ENCODE data around the gene ZNF280D.
A peak's percentile ranks its signal among the peaks of the same experiment; 100 is the strongest.

Gene ZNF280D

GRCh38 chr15:56654624-56655023 is 78.7 kb downstream of the ZNF280D start:
- TF ChIP-seq ZNF274 (IDR thresholded peaks at IDR 0.05; ENCODE audit: low read depth, low read length), result no peak
- no peak overlapping the region for H3K4me3 ChIP-seq (ENCODE audit: low read length)

GRCh38 chr15:56654216-56654615 is 79.1 kb downstream of the ZNF280D start:
- H3K4me3 ChIP-seq (ENCODE audit: low read length), result no peak overlapping the region
- TF ChIP-seq ZNF274 (IDR thresholded peaks at IDR 0.05; ENCODE audit: low read depth, low read length), result no peak

DNA sequence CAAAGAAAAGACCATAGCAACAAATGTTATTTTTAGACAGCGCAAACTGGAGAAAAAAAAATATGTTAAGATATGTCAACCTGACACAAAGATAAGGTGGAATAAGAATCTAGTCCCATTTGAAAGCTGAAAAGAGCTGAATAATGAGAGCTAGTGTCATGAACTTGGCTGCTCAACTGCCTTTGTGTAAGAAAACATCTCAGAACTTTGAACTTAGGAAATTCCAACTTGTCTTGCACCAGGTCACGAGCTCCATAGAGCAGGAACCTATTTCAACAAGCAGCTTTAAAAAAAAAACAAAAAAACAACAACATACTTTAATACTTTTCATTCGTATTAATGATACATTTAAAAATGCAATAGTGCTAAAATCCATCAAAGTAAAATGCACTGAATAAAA is 79.5 kb downstream of the ZNF280D start:
- no peak overlapping the region for H3K4me3 ChIP-seq (ENCODE audit: low read length)
- no peak for TF ChIP-seq ZNF274 (IDR thresholded peaks at IDR 0.05; ENCODE audit: low read depth, low read length)

DNA sequence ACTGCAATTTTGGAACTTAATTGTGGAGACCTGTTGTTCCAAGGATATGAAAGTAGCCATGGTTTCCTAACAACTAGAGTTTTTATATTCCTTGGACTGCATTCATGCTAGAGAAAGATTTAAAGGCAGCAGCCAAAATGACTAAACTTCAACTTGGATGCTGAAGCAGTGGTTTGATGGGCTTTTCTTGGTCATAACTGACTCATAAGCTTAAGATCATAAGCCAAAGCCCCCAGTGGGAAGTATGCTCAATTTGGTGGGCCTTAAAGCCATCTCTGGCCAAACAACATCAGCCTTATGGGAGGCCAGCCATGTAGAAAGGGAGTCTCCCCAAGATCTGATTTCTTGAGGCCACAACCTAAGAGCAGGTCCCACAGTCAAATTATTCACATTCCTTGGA is 80.2 kb downstream of the ZNF280D start:
- TF ChIP-seq ZNF274 (IDR thresholded peaks at IDR 0.05; ENCODE audit: low read depth, low read length), result no peak
- no peak overlapping the region for H3K4me3 ChIP-seq (ENCODE audit: low read length)

GRCh38 chr15:56648311-56648710 is 85.0 kb downstream of the ZNF280D start:
- no peak overlapping the region for H3K4me3 ChIP-seq (ENCODE audit: low read length)
- TF ChIP-seq ZNF274 (IDR thresholded peaks at IDR 0.05; ENCODE audit: low read depth, low read length), result no peak

- H3K4me3 ChIP-seq (ENCODE audit: low read length), result no peak overlapping the region
- no peak for TF ChIP-seq ZNF274 (IDR thresholded peaks at IDR 0.05; ENCODE audit: low read depth, low read length)
Observed at GRCh38 chr15:56640549-56640948, 92.8 kb downstream of the ZNF280D start.

GRCh38 chr15:56640127-56640526 is 93.2 kb downstream of the ZNF280D start:
- H3K4me3 ChIP-seq (ENCODE audit: low read length), result no peak overlapping the region
- TF ChIP-seq ZNF274 (IDR thresholded peaks at IDR 0.05; ENCODE audit: low read depth, low read length), result no peak

- no peak overlapping the region for H3K4me3 ChIP-seq (ENCODE audit: low read length)
- no peak for TF ChIP-seq ZNF274 (IDR thresholded peaks at IDR 0.05; ENCODE audit: low read depth, low read length)
Observed at GRCh38 chr15:56639631-56640030, 93.7 kb downstream of the ZNF280D start.

DNA sequence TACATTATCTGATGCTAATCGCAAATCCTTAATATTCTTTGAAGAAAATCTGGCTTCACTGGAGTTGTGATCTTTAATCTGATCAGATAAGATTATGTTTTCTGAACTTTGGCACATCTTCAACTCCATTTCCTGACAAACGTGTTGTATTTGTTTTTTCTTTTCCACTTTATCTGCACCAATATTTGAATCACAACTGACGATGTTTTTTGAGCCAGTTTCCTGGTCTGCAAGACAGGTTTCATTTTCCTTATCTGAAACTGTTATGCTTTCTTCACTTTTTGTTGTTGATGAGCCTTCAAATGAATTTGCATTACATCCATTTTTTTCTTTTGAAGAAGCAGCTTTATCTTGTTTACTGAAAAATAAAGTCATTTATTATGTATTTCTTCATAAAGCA is 101.5 kb downstream of the ZNF280D start:
- H3K4me3 ChIP-seq (ENCODE audit: low read length), result no peak overlapping the region
- TF ChIP-seq ZNF274 (IDR thresholded peaks at IDR 0.05; ENCODE audit: low read depth, low read length), result no peak

GRCh38 chr15:56628893-56629532 is 104.3 kb downstream of the ZNF280D start:
- no peak overlapping the region for H3K4me3 ChIP-seq (ENCODE audit: low read length)
- TF ChIP-seq ZNF274 (IDR thresholded peaks at IDR 0.05; ENCODE audit: low read depth, low read length), result no peak

DNA sequence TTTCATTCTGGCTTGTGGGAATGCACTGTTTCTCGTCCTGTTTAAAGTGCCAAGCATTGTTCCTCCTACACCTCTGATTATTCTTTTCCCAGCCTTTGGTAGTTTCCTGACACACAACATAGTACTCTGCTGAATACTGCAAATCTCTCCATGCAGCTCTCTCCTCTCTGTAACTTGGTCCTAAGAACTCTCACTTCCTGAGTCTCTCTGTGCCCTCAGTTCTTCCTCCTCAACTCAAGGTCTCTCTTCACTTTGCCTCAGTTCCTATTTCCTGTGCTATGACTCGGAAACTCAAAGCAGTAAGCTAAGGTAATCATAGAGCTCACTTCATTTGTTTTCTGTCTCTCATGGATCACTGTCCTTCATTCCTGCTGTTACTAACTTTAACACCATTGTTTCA is 113.4 kb downstream of the ZNF280D start:
- no peak for TF ChIP-seq ZNF274 (IDR thresholded peaks at IDR 0.05; ENCODE audit: low read depth, low read length)
- H3K4me3 ChIP-seq (ENCODE audit: low read length), result no peak overlapping the region

- no peak for TF ChIP-seq ZNF274 (IDR thresholded peaks at IDR 0.05; ENCODE audit: low read depth, low read length)
- H3K4me3 ChIP-seq (ENCODE audit: low read length), result no peak overlapping the region
Observed at GRCh38 chr15:56617628-56618027, 115.7 kb downstream of the ZNF280D start.

DNA sequence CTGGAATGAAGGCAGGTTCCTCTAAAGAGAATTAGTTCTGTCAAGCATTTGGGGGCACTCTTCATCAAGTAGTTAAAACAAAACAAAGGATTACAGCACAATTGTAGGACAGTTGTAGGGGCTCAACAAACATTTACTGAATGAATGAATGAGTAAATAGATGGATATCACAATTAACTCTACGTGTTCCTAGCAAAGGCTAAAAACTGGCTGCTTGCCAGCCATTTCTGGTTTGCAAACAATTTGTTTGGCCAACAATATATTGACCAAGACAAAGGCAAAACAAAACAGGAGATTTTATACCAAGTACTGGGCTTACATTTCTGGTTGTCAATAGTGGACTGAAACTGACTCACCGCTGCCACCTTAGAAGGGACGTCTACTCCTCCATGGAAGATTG is 116.8 kb downstream of the ZNF280D start:
- TF ChIP-seq ZNF274 (IDR thresholded peaks at IDR 0.05; ENCODE audit: low read depth, low read length), result no peak
- no peak overlapping the region for H3K4me3 ChIP-seq (ENCODE audit: low read length)

- H3K4me3 ChIP-seq (ENCODE audit: low read length), result no peak overlapping the region
- TF ChIP-seq ZNF274 (IDR thresholded peaks at IDR 0.05; ENCODE audit: low read depth, low read length), result no peak
Observed at GRCh38 chr15:56613811-56614210, 119.5 kb downstream of the ZNF280D start.

- peak overlapping the region; percentile 18; the same call in 1 of the 2 replicates for H3K4me3 ChIP-seq (ENCODE audit: low read length)
Observed at GRCh38 chr15:56608993-56609392, 124.3 kb downstream of the ZNF280D start.

GRCh38 chr15:56608140-56608778 is 125.0 kb downstream of the ZNF280D start:
- no peak overlapping the region for H3K4me3 ChIP-seq (ENCODE audit: low read length)
- TF ChIP-seq ZNF274 (IDR thresholded peaks at IDR 0.05; ENCODE audit: low read depth, low read length), result no peak

More at GRCh38 chr15:56608993-56609392, 124.3 kb downstream of the ZNF280D start:
- TF ChIP-seq ZNF274 (IDR thresholded peaks at IDR 0.05; ENCODE audit: low read depth, low read length), result no peak
